ENCODE data around the gene E2F6. TPM values are rescaled to one million over a fixed set of nuclear protein-coding genes. Genes with fewer than 3 reads are reported as not detected.
A peak's percentile ranks its signal among the peaks of the same experiment; 100 is the strongest.

The E2F6 gene
- total and polyA plus RNA-seq, 2 of the 13 experiments (the other 11 are each of a cell fraction or from before 2014, with no cell fraction given), result 27.3 to 36.0 TPM

- TF ChIP-seq GABPB1 (CRISPR knock-in tag; IDR thresholded peaks at IDR 0.05) (no peak; the same call in none of the 2 replicates), PAXIP1 (CRISPR knock-in tag; conservative IDR thresholded peaks at IDR 0.05) (no peak), ZMYM3 (CRISPR knock-in tag; IDR thresholded peaks at IDR 0.05) (0 out of 2 replicates have a peak, but pooled peaks have one; percentile 13), SP140L (CRISPR knock-in tag; IDR thresholded peaks at IDR 0.05; ENCODE audit: borderline replicate concordance) (no peak), MEF2D (CRISPR knock-in tag; IDR thresholded peaks at IDR 0.05) (no peak), ZNF10 (CRISPR knock-in tag; IDR thresholded peaks at IDR 0.05; ENCODE audit: borderline replicate concordance, low read depth) (no peak), ZNF580 (CRISPR knock-in tag; IDR thresholded peaks at IDR 0.05; ENCODE audit: borderline replicate concordance, low read depth) (no peak), ZNF280D (CRISPR knock-in tag; IDR thresholded peaks at IDR 0.05) (no peak), ZNF574 (CRISPR knock-in tag; IDR thresholded peaks at IDR 0.05) (no peak), ZNF749 (CRISPR knock-in tag; IDR thresholded peaks at IDR 0.05; ENCODE audit: borderline replicate concordance) (0 out of 2 replicates have a peak, but pooled peaks have one; percentile 54), ARID3A (IDR thresholded peaks at IDR 0.05; ENCODE audit: low read depth, low read length) (no peak), FOSL2 (CRISPR knock-in tag; IDR thresholded peaks at IDR 0.05) (peak; percentile 64), AGO1 (IDR thresholded peaks at IDR 0.05; ENCODE audit: low read depth, low read length, poor library complexity, severe bottlenecking) (no peak), ZFP62 (CRISPR knock-in tag; IDR thresholded peaks at IDR 0.05) (no peak), CSRNP1 (CRISPR knock-in tag; IDR thresholded peaks at IDR 0.05) (no peak; the same call in 1 of the 2 replicates), RFX1 (IDR thresholded peaks at IDR 0.05) (no peak)
These were observed 32.6 kb upstream of the E2F6 start (continued) for GRCh38 chr2:11498543-11499034.

Measured in HepG2 (cell line).